GM12891 (cell line): Measurements from ENCODE around the gene LAMA2.

Source experiments
- PAX5 ChIP-seq: IDR thresholded peaks from 2 replicates; pipeline ENCODE4 v1.6.1; 2011; ENCODE audit warnings: low read length, moderate library complexity, mild to moderate bottlenecking; ENCODE audit not compliant: insufficient read depth, severe bottlenecking
- POLR2A ChIP-seq: IDR thresholded peaks from 2 replicates; pipeline ENCODE4 v1.6.1; 2011; ENCODE audit warnings: low read depth, low read length, control low read depth
- POLR2AphosphoS5 ChIP-seq: IDR thresholded peaks from 2 replicates; pipeline ENCODE4 v1.6.1; 2011; ENCODE audit warnings: low read depth, low read length, control low read depth
- POU2F2 ChIP-seq: IDR thresholded peaks from 2 replicates; pipeline ENCODE4 v1.6.1; 2011; ENCODE audit warnings: low read depth, mild to moderate bottlenecking, control low read depth, low read length, moderate library complexity
- SPI1 ChIP-seq: IDR thresholded peaks from 2 replicates; pipeline ENCODE4 v1.6.1; 2011; ENCODE audit warnings: low read depth, low read length, control low read depth
- TAF1 ChIP-seq: IDR thresholded peaks from 2 replicates; pipeline ENCODE4 v1.6.1; 2011; ENCODE audit warnings: low read depth, low read length, control low read depth

GRCh38 chr6:129440691-129441090 lies 557.8 kb downstream of the LAMA2 start:
- TF ChIP-seq TAF1 (no peak), POLR2A (no peak), POLR2AphosphoS5 (no peak), POU2F2 (no peak), SPI1 (no peak), PAX5 (no peak)
